Right forelimb (tissue), 1 donor: Measurements from ENCODE around the gene RPS23.

ENCODE experiments used
- DNase-seq: peaks from one replicate; pipeline ENCODE4 v3.0.0-alpha.2; 2018

The RPS23 gene

GRCh38 chr5:82244151-82244550 lies 34.0 kb downstream of the RPS23 start:
- DNase-seq, result no peak

DNA sequence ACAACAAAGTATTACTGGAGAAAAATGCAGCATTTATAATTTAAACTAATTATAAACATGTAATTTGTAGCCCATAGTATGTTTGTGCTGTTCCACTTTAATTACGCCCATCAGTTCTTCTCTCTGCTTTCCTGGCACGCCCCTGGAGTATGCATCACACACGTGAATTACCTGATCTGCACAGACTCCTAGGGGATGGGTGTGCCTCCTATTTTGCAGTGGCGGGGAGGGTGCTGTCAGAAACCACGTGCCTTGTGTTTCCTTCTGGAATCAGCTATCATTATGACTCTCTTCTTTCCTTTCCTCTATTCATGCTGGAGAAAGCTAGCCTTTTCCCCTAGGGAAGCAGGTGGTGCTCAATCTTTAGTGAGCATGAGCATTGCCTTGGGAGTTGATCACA lies 43.3 kb downstream of the RPS23 start:
- DNase-seq, result no peak

DNA sequence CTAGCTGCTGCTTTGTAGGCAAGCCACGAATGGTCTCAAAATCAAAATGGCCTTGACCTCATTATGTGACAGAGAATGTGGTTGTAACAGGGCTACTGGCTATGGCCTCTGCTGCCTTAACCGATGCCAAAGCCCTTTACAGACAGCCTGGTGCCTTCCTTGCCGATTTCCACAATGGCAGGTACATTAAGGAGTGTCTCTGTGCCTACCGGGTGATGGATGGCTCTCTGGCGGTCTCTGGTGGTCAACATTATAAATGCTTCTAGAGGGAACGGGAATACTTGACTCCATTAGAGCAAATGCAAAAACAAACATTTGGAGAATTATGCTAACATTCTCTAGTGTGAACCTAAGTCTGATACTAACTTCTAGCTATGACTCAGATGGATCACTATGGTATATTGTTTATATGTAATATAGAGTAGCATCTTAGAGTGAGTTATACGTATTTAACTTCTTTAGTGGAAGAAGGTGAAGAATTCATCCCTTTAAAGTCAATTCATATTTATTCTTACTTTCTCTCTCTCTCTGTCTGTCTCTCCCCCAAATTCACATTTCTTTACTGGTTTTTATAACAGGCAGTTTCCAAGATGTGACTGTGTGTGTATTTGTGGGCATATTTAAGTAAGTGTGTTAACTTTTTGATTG lies 52.5 kb downstream of the RPS23 start:
- peak; percentile 69 for DNase-seq
